Measurements from ENCODE around the gene YWHAH. TPM values are rescaled to one million over a fixed set of nuclear protein-coding genes. Genes with fewer than 3 reads are reported as not detected.

YWHAH gene
- total and polyA plus RNA-seq, 9 of the 15 experiments (the other 6 are each of a cell fraction or from before 2014, with no cell fraction given) = 32.0 to 177 (median 114) TPM

DNA sequence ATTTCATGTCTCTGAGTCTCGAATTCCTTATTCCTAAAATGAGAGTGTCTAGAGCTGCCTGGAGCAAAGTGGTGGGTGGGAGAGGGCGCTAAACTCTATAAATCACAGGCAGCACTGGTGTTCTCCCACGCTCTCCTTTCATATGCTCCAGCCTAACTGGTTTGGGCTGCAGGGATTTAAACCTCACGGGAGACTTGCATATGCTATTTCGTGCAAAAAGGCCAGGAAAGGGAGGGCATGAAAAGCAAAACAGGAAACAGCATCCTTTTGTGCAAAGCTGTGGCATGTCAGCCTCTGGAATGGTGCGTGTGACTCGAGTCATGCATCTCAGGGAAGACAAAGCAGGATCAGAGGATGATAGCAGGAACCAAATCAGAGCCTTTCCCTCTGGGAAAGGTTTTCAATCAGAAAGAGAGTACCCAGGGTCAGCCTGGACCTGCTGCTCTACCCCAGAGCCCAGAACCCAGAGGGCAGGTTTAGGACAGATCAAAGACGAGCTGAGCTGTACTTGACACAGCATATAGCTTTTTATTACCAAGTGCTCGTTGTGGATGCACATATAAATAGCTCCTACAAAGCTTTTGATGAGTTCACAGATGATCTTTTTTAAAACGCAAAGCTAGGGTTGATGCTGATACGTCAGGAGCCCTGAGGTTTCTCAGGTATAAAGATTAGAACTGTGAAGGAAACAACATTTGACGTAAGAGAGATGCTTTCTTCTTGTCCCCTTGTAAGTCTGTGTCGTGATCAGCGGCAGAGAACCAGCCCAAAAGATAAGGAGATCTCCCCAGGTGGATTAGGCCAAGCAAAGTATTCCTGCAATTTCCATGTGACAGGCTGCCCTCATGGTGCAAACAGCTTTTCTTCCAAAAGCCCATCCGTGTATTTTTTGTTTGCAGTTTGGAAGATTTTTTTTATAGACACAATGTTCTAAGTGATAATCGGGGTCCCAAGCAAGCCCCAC lies 46.2 kb upstream of the YWHAH start:
- in situ Hi-C loops (cut with MboI) (no loop called here), intact Hi-C loops (cut with micrococcal nuclease) (no loop called here)
- H4K20me1 ChIP-seq (replicated peaks; ENCODE audit: control insufficient read depth, insufficient read depth, low read length) = no peaks in the 10 kb centered on the region
- no peak overlapping the region for H2AFZ ChIP-seq (ENCODE audit: low read depth, low read length)
- no peaks in the 10 kb centered on the region for H3K27me3 ChIP-seq (ENCODE audit: control insufficient read depth in 2 of 2, insufficient read depth in 2 of 2, low read length in 2 of 2)
- no TSS peak for BruUV-seq (replicated peaks)
- H3K27ac ChIP-seq (ENCODE audit: extremely low read depth, low read depth, low read length) = no peak overlapping the region
- no peak overlapping the region; a peak in 1 of 4 replicates for H3K9ac ChIP-seq (ENCODE audit: insufficient read depth in 1 of 2, low read depth in 2 of 2, low read length in 2 of 2)
- 68% methylated on average over 14 of the region's 16 CpGs for WGBS (ENCODE audit: insufficient coverage, low coverage, missing lambda C conversion rate)
- FAIRE-seq (no peak), ATAC-seq (no peak), DNase-seq (ENCODE audit: extremely low read depth in 1 of 4, low spot score in 3 of 4) (no peak)
- no peak overlapping the region for H3K4me2 ChIP-seq (ENCODE audit: insufficient read depth, low read length)
- H3K36me3 ChIP-seq (ENCODE audit: control insufficient read depth, insufficient read depth, low read length) = peaks cover 27% of the 10 kb centered on the region; the same call in 1 of the 3 replicates
- H3K4me3 ChIP-seq = no peak overlapping the region
- no peaks in the 10 kb centered on the region for H3K9me1 ChIP-seq (ENCODE audit: control insufficient read depth, insufficient read depth, low read length)
- TF ChIP-seq KDM1A (IDR thresholded peaks at IDR 0.05) (peak; percentile 34 to 47; a peak in 1 of 4 replicates), ATF1 (CRISPR knock-in tag; IDR thresholded peaks at IDR 0.05) (no peak), ATF1 (tag; IDR thresholded peaks at IDR 0.05) (no peak), HNRNPH1 (optimal IDR thresholded peaks at IDR 0.05; ENCODE audit: low read depth, low read length) (no peak)
- ChIA-PET POLR2A (interaction anchor here (0.8 to 1.0 kb wide), 3 partner anchors 18 to 61 kb away, joined by 3 read pairs; no protein-coding TSS in a partner anchor), CTCF (ENCODE audit: low intra/inter-chr PET ratio) (no interaction called here)
- no peaks in the 10 kb centered on the region for H3K9me3 ChIP-seq (replicated peaks; ENCODE audit: control insufficient read depth, insufficient read depth, low read depth, low read length)
- peaks cover 6% of the 10 kb centered on the region; the same call in 2 of the 3 replicates for H3K79me2 ChIP-seq (ENCODE audit: control insufficient read depth, insufficient read depth, low read length)
- H3K4me1 ChIP-seq (replicated peaks in 1 of 2; ENCODE audit: control insufficient read depth in 2 of 2, insufficient read depth in 2 of 2, low read length in 2 of 2) = peaks cover 46 to 61% of the 10 kb centered on the region in 2 experiments

DNA sequence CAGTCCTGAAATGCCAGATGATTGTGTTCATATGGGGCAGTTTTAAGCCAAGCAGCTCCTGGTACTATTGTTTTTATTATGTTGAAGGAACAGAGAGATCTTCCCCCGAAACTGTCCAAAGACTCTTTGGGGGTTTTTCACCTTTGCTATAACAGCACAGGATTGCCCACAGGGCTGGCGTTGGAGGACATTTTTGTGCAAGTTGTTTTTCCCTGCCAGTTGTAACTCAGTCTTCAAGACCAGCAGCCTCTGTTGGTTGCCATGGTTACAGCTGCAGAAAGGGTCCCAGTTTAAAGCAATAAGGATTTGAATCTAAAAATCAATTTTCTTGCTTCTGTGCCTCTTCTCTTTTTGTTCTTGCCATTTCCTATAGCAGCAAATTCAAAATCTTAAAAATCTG lies 45.4 kb upstream of the YWHAH start:
- TF ChIP-seq SP1 (CRISPR knock-in tag; IDR thresholded peaks at IDR 0.05) (no peak), GATA2 (CRISPR knock-in tag; IDR thresholded peaks at IDR 0.05) (no peak), RFX1 (IDR thresholded peaks at IDR 0.05) (peak; percentile 94)
- H4K20me1 ChIP-seq (replicated peaks; ENCODE audit: control insufficient read depth, insufficient read depth, low read length) = no peaks in the 10 kb centered on the region

More for the DNA sequence above, 45.4 kb upstream of the YWHAH start:
- H3K4me1 ChIP-seq (replicated peaks in 1 of 2; ENCODE audit: control insufficient read depth in 2 of 2, insufficient read depth in 2 of 2, low read length in 2 of 2) = peaks cover 42 to 55% of the 10 kb centered on the region in 2 experiments
- FAIRE-seq (no peak), DNase-seq (ENCODE audit: extremely low read depth in 1 of 4, low spot score in 3 of 4) (no peak), ATAC-seq (no peak)
- CTCF ChIA-PET (ENCODE audit: low intra/inter-chr PET ratio) = no interaction called here
- H3K9me1 ChIP-seq (ENCODE audit: control insufficient read depth, insufficient read depth, low read length) = no peaks in the 10 kb centered on the region
- H3K79me2 ChIP-seq (ENCODE audit: control insufficient read depth, insufficient read depth, low read length) = peaks cover 4% of the 10 kb centered on the region; the same call in 2 of the 3 replicates
- no peaks in the 10 kb centered on the region for H3K27me3 ChIP-seq (ENCODE audit: control insufficient read depth in 2 of 2, insufficient read depth in 2 of 2, low read length in 2 of 2)
- H3K4me3 ChIP-seq = no peak overlapping the region
- H3K4me2 ChIP-seq (ENCODE audit: insufficient read depth, low read length) = no peak overlapping the region
- intact Hi-C loops (cut with micrococcal nuclease) = no loop called here
- H3K36me3 ChIP-seq (ENCODE audit: control insufficient read depth, insufficient read depth, low read length) = peaks cover 20% of the 10 kb centered on the region; the same call in 1 of the 3 replicates
- no TSS peak for BruUV-seq (replicated peaks)
- no peak overlapping the region for H3K9ac ChIP-seq (ENCODE audit: insufficient read depth in 1 of 2, low read depth in 2 of 2, low read length in 2 of 2)
- H3K9me3 ChIP-seq (replicated peaks; ENCODE audit: control insufficient read depth, insufficient read depth, low read depth, low read length) = no peaks in the 10 kb centered on the region
- POLR2A ChIA-PET = interaction anchor here (0.8 kb wide), 1 partner anchor 56 kb away, joined by 3 read pairs; no protein-coding TSS in a partner anchor
- in situ Hi-C loops (cut with MboI) = no loop called here
- H3K27ac ChIP-seq (ENCODE audit: extremely low read depth, low read depth, low read length) = no peak overlapping the region
- no peak overlapping the region for H2AFZ ChIP-seq (ENCODE audit: low read depth, low read length)
- 79% methylated on average over 2 of the region's 2 CpGs for WGBS (ENCODE audit: insufficient coverage, low coverage, missing lambda C conversion rate)
